GM20000 (cell line): Measurements from ENCODE around the gene SLBP.

Source experiments
- DNase-seq: peaks from one replicate; pipeline ENCODE4 v3.0.0; 2012; ENCODE audit warnings: low spot score
- CTCF ChIP-seq: IDR thresholded peaks from 2 replicates; pipeline ENCODE4 v1.5.1; 2012; ENCODE audit warnings: mild to moderate bottlenecking, control low read depth; ENCODE audit errors: extremely low read depth, missing control alignments

Gene SLBP

GRCh38 chr4:1735215-1735614, 23.1 kb upstream of the SLBP start:
- no peak for TF ChIP-seq CTCF
- DNase-seq, result no peak

- TF ChIP-seq CTCF, result no peak
- DNase-seq, result no peak
Observed at GRCh38 chr4:1732911-1733310, 20.8 kb upstream of the SLBP start.

GRCh38 chr4:1731180-1731579, 19.1 kb upstream of the SLBP start:
- no peak for TF ChIP-seq CTCF
- no peak for DNase-seq

- DNase-seq, result no peak
- TF ChIP-seq CTCF, result no peak
Observed at GRCh38 chr4:1730532-1731135, 18.5 kb upstream of the SLBP start.

GRCh38 chr4:1728061-1728980, 16.2 kb upstream of the SLBP start:
- no peak for DNase-seq
- no peak for TF ChIP-seq CTCF

GRCh38 chr4:1727117-1728031, 15.3 kb upstream of the SLBP start:
- no peak for TF ChIP-seq CTCF
- no peak for DNase-seq
